Kidney epithelial cell (primary cell): Measurements from ENCODE around the gene NPHP1. TPM values are rescaled to one million over a fixed set of nuclear protein-coding genes. Genes with fewer than 3 reads are reported as not detected.

ENCODE experiments used
- DNase-seq: peaks from one replicate; pipeline ENCODE4 v3.0.0-alpha.2; 2010; ENCODE audit warnings: low read depth
- H3K27me3 ChIP-seq: 2 replicates; pipeline ENCODE4 v1.6.0; 2011; ENCODE audit warnings: low read length; ENCODE audit not compliant: control insufficient read depth, insufficient read depth
- H3K36me3 ChIP-seq: 2 replicates; pipeline ENCODE4 v1.5.1; 2011; ENCODE audit warnings: low read length; ENCODE audit not compliant: control insufficient read depth, insufficient read depth
- H3K4me3 ChIP-seq: 2 replicates; pipeline ENCODE4 v1.5.1; 2011; ENCODE audit warnings: low read depth, mild to moderate bottlenecking, control low read depth, low read length
- total RNA-seq: library from RNA; depleted of rRNA; stranded (reverse); fragments of >200 nt; gene quantifications from 2 replicates; pipeline ENCODE4 v1.2.3, GENCODE V29; 2015
- TF ChIP-seq, protein P1 (sequence below): IDR thresholded peaks from 2 replicates; pipeline ENCODE4 v1.5.1; 2011; ENCODE audit warnings: mild to moderate bottlenecking, moderate library complexity, low read length, control low read depth, inconsistent platforms; ENCODE audit not compliant: insufficient read depth, poor library complexity, severe bottlenecking

NPHP1 gene
- total RNA-seq, 1 donor from 2014 or later, result 2.5 TPM

DNA sequence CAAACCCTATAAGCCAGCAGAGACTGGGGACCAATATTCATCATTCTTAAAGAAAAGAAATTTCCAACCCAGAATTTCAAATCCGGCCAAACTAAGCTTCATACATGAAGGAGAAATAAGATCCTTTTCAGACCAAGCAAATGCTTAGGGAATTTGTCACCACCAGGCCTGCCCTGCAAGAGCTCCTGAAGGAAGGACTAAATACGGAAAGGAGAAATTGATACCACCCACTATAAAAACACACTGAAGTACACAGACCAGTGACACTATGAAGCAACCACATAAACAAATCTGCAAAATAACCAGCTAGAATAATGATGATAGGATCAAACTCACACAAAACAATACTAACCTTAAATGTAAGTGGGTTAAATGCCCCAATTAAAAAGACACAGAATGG, 22.4 kb downstream of the NPHP1 start:
- no peaks in the 10 kb centered on the region for H3K36me3 ChIP-seq
- TF ChIP-seq, protein P1, sequence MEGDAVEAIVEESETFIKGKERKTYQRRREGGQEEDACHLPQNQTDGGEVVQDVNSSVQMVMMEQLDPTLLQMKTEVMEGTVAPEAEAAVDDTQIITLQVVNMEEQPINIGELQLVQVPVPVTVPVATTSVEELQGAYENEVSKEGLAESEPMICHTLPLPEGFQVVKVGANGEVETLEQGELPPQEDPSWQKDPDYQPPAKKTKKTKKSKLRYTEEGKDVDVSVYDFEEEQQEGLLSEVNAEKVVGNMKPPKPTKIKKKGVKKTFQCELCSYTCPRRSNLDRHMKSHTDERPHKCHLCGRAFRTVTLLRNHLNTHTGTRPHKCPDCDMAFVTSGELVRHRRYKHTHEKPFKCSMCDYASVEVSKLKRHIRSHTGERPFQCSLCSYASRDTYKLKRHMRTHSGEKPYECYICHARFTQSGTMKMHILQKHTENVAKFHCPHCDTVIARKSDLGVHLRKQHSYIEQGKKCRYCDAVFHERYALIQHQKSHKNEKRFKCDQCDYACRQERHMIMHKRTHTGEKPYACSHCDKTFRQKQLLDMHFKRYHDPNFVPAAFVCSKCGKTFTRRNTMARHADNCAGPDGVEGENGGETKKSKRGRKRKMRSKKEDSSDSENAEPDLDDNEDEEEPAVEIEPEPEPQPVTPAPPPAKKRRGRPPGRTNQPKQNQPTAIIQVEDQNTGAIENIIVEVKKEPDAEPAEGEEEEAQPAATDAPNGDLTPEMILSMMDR, result no peak
- DNase-seq, result no peak
- no peaks in the 10 kb centered on the region for H3K27me3 ChIP-seq
- no peak overlapping the region for H3K4me3 ChIP-seq

DNA sequence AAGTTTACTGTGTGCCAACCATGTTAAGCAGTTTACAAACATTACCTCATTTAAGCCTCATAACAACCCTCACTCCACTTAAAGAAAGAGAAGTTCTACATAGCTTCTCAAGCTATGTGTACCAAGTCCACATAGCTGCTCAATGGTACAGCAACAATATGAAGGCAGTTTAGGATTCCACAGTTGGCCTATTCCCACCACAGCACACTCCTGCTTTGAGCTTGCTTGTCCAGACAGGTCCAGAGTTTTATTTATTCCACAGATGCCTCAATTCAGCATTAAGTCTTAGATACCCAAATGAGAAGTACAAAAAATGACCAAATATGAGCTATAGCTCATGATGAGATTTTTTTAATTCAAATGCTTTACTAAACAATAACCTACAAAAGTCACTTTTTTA, 24.8 kb downstream of the NPHP1 start:
- TF ChIP-seq, protein P1, result no peak
- H3K4me3 ChIP-seq, result no peak overlapping the region
- no peaks in the 10 kb centered on the region for H3K27me3 ChIP-seq
- H3K36me3 ChIP-seq, result no peaks in the 10 kb centered on the region
- no peak for DNase-seq

DNA sequence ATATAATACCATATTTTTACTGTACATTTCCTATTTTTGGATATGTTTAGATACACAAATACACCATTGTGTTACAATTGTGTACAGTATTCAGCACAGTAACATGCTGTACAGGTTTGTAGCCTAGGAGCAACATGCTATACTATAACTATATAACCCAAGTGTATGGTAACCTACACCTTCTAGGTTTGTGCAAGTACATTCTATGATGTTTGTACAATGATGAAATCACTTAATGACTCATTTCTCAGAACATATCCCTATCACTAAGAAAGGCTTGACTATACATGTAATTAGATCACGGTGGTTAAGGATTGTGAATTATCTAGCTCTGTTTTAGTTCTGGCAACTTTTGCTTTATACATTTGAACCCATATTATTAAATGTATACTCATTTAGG, 31.3 kb downstream of the NPHP1 start:
- TF ChIP-seq, protein P1, result no peak
- Histone ChIP-seq H3K36me3 (no peaks in the 10 kb centered on the region), H3K4me3 (no peak overlapping the region), H3K27me3 (no peaks in the 10 kb centered on the region)
- peak; percentile 16 for DNase-seq

- Histone ChIP-seq H3K27me3 (no peaks in the 10 kb centered on the region), H3K4me3 (no peak overlapping the region), H3K36me3 (no peaks in the 10 kb centered on the region)
- DNase-seq, result no peak
- TF ChIP-seq, protein P1, result no peak
These were observed 32.3 kb downstream of the NPHP1 start for GRCh38 chr2:110172506-110172905.

GRCh38 chr2:110170102-110170501, 34.7 kb downstream of the NPHP1 start:
- DNase-seq, result no peak
- Histone ChIP-seq H3K4me3 (no peak overlapping the region), H3K27me3 (no peaks in the 10 kb centered on the region), H3K36me3 (no peaks in the 10 kb centered on the region)
- TF ChIP-seq, protein P1, result no peak

DNA sequence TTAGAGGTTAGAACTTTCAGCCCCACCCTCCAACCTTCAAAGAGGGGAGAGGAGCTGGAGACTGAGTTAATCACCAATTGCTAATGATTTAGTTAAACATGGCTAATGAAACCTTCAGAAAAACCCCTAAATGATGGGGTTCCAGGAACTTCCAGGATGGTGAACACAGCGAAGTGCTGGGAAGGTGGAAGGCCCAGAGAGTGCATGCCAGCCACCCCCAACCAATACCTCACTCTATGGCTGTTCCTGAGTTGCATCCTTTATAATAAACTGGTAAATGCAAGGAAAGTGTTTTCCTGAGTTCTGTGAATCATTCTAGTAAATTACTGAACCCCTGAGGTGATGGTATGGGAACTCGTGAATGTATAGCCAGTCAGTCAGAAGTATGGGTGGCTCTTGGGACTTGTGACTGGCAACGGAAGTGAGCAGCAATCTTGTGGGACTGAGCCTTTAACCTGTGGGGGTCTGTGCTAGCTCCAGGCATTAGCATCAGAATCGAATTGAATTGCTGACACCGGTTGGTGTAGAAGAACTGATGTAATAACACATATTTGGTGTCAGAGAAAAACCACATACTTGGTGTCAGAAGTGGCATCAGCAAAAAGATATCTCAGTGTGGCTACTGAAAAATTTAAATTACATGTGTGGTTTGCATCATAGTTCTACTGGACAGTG, 37.4 kb downstream of the NPHP1 start:
- DNase-seq, result no peak
- H3K27me3 ChIP-seq, result no peaks in the 10 kb centered on the region
- H3K4me3 ChIP-seq, result no peak overlapping the region
- TF ChIP-seq, protein P1, result no peak
- no peaks in the 10 kb centered on the region for H3K36me3 ChIP-seq
